Esophagus squamous epithelium (tissue), 4 donors: ENCODE measurements around the gene NDUFA13.

Experiments
- POLR2A ChIP-seq, 4 donors: fragments of 450-650 bp; IDR thresholded peaks; one replicate each; pipeline ENCODE4 v1.6.1; 2017; ENCODE audit warnings: antibody characterized with exemption in 4 of 4, mild to moderate bottlenecking in 4 of 4, moderate library complexity in 3 of 4
- TF ChIP-seq, protein P1 (sequence below), 6 experiments: fragments of 450-650 bp in 4 of 6; fragments of 200-600 bp in 2 of 6; sonication (generic) in 2 of 6; IDR thresholded peaks; one replicate each; pipeline ENCODE4 v1.5.1; 2016 to 2019; ENCODE audit warnings: antibody characterized with exemption in 6 of 6, mild to moderate bottlenecking in 4 of 6, moderate library complexity in 4 of 6

DNA sequence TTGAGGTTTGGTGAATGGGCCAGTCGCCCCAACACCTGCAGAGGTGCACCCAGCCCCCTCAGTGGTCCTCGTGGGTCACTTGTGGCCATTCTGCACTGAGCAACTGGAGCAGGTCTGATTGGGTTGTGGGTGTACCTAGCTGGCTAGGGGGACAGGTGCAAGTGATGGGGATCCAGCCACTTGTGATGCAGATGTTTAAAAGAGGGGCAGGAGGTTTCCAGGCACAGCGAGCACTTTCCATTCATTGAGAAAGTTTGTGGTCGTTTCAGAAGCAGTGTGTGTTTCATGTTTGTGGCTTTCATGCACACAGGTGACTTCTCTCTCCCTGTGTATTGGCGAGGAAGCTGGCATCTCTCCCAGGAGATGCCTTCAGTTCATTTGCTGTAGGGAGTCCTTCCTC is 35.3 kb upstream of the NDUFA13 start:
- TF ChIP-seq, protein P1, sequence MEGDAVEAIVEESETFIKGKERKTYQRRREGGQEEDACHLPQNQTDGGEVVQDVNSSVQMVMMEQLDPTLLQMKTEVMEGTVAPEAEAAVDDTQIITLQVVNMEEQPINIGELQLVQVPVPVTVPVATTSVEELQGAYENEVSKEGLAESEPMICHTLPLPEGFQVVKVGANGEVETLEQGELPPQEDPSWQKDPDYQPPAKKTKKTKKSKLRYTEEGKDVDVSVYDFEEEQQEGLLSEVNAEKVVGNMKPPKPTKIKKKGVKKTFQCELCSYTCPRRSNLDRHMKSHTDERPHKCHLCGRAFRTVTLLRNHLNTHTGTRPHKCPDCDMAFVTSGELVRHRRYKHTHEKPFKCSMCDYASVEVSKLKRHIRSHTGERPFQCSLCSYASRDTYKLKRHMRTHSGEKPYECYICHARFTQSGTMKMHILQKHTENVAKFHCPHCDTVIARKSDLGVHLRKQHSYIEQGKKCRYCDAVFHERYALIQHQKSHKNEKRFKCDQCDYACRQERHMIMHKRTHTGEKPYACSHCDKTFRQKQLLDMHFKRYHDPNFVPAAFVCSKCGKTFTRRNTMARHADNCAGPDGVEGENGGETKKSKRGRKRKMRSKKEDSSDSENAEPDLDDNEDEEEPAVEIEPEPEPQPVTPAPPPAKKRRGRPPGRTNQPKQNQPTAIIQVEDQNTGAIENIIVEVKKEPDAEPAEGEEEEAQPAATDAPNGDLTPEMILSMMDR (IDR thresholded peaks at IDR 0.05) = no peak
- TF ChIP-seq POLR2A (IDR thresholded peaks at IDR 0.05) = no peak
